Measurements from ENCODE around the gene RASA3. TPM values are rescaled to one million over a fixed set of nuclear protein-coding genes. Genes with fewer than 3 reads are reported as not detected.
A peak's percentile ranks its signal among the peaks of the same experiment; 100 is the strongest.
"Not testable (repeated sequence)": the region's sequence is repeated elsewhere in the genome, so short reads cannot be mapped to it uniquely, and the experiment has no call there.

RASA3 gene
- total RNA-seq, 1 donor from 2014 or later, result 29.9 TPM

DNA sequence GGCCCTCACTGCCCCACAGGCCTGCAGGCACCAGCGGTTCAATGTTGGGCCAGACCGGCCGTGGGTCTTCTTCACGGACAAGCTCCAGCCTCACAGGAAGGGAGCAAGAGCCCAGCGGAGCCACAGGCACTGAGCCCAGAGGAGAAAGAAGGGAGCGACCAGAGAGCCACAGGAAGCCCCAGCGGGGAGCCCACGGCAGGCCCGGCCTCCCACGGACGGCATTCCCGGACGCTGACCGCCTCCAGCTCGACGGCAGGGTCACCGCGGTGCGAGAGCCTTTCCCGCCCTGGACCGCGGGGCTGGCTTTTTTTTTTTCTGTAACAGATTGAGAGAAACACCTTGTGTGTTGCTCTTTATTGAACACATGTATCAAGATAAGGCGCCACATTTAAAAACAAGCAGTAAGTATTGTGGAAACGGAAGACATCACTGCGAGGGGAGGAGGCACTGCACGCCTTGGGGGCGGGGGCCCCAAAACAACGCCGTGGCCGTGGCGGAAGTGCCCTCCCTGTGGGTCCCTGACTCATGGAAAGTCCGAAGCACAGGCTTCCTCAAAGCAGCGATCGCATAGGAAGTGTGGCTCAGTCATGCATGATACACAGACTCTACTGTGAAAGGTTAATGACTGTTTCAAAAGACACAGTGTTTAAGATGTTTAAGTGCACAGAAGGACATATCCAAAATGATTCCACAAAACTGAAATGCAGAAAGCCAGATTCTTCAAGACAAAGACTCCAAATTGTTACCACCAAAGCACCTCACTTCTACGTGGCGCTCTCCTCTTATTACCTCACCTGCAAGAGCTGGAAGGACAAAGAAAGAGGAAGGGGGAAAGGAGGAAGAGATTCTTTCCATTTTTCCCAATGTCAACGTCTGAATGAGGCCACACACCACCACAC lies 3.5 kb downstream of the RASA3 start:
- peaks cover 69% of the 10 kb centered on the region for H3K4me1 Mint-ChIP-seq (ENCODE audit: low read depth)
- TF ChIP-seq, protein P1, sequence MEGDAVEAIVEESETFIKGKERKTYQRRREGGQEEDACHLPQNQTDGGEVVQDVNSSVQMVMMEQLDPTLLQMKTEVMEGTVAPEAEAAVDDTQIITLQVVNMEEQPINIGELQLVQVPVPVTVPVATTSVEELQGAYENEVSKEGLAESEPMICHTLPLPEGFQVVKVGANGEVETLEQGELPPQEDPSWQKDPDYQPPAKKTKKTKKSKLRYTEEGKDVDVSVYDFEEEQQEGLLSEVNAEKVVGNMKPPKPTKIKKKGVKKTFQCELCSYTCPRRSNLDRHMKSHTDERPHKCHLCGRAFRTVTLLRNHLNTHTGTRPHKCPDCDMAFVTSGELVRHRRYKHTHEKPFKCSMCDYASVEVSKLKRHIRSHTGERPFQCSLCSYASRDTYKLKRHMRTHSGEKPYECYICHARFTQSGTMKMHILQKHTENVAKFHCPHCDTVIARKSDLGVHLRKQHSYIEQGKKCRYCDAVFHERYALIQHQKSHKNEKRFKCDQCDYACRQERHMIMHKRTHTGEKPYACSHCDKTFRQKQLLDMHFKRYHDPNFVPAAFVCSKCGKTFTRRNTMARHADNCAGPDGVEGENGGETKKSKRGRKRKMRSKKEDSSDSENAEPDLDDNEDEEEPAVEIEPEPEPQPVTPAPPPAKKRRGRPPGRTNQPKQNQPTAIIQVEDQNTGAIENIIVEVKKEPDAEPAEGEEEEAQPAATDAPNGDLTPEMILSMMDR (IDR thresholded peaks at IDR 0.05), result peak; percentile 12
- no peaks in the 10 kb centered on the region for H3K9me3 Mint-ChIP-seq (ENCODE audit: low read depth)
- H3K27me3 Mint-ChIP-seq (ENCODE audit: low read depth), result no peaks in the 10 kb centered on the region
- H3K27ac Mint-ChIP-seq (ENCODE audit: unreplicated experiment), result peak overlapping the region; percentile 88
- peaks cover 2% of the 10 kb centered on the region for H3K36me3 Mint-ChIP-seq (ENCODE audit: low read depth)
- peak; percentile 75 for DNase-seq (ENCODE audit: low spot score)
- peak overlapping the region; percentile 57 for H3K4me3 Mint-ChIP-seq (ENCODE audit: unreplicated experiment)

DNA sequence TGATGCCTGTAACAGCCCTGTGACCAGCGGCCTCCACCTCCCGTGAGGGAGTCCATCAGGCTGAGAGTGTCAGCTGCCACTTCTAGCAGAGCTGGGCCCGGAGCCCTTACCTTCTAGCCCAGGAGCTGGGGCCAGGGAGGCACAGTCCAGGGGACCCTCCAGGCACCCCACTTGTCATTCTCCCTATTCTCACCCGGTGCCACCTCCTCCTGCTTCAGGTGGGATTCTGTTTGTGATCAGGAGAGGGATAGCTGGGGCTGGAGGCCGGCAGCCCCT lies 4.1 kb downstream of the RASA3 start:
- peak; percentile 69 for DNase-seq (ENCODE audit: low spot score)
- TF ChIP-seq, protein P1 (IDR thresholded peaks at IDR 0.05), result no peak
- H3K4me3 Mint-ChIP-seq (ENCODE audit: unreplicated experiment), result peak overlapping the region; percentile 57
- H3K27ac Mint-ChIP-seq (ENCODE audit: unreplicated experiment), result peak overlapping the region; percentile 88
- peaks cover 67% of the 10 kb centered on the region for H3K4me1 Mint-ChIP-seq (ENCODE audit: low read depth)
- no peaks in the 10 kb centered on the region for H3K27me3 Mint-ChIP-seq (ENCODE audit: low read depth)
- peaks cover 2% of the 10 kb centered on the region for H3K36me3 Mint-ChIP-seq (ENCODE audit: low read depth)
- H3K9me3 Mint-ChIP-seq (ENCODE audit: low read depth), result no peaks in the 10 kb centered on the region

DNA sequence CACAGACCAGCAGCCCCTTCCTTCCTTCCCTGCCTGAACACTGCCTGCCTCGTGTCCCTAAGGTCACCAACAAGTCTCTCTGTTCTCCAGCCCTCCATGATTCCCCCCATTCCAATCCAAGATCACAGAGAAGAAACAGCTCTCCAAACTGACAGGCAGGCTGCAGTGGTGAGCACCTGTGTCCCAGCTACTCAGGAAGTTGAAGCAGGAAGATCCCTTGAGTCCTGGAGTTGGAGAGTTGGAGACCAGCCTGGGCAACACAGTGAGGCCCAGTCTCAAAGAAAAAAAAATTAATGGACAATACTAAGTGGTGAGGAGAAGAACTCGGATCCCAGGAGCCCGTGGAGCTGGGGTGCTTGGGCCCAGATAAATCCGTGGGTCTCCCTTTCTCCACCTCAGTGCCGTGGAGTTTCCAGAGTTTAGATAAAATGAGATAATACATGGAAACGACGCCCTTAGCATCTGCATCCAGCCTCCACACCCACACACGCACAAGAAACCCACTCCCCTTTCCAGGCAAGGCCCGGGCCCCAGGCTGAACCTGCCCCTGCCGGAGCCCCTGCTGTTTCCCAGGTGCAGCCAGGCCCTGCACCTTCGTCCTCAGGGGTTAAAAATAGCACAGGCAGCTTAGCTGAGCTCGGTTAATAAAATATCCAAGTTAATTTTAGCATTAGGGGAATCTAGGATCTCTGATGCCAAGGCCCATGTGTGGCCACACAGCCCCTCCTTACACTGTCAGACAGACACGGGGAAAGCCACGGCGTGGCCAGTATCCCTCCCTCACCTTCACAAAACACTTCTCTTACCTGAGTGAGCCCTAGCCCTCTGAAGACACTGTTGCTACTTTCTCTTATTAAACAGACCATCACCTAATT lies 4.7 kb downstream of the RASA3 start:
- H3K4me3 Mint-ChIP-seq (ENCODE audit: unreplicated experiment), result no peak overlapping the region
- peak overlapping the region; percentile 88 for H3K27ac Mint-ChIP-seq (ENCODE audit: unreplicated experiment)
- H3K27me3 Mint-ChIP-seq (ENCODE audit: low read depth), result no peaks in the 10 kb centered on the region
- H3K9me3 Mint-ChIP-seq (ENCODE audit: low read depth), result no peaks in the 10 kb centered on the region
- peaks cover 71% of the 10 kb centered on the region for H3K4me1 Mint-ChIP-seq (ENCODE audit: low read depth)
- H3K36me3 Mint-ChIP-seq (ENCODE audit: low read depth), result peaks cover 2% of the 10 kb centered on the region
- DNase-seq (ENCODE audit: low spot score), result peak; percentile 48
- TF ChIP-seq, protein P1 (IDR thresholded peaks at IDR 0.05), result no peak

DNA sequence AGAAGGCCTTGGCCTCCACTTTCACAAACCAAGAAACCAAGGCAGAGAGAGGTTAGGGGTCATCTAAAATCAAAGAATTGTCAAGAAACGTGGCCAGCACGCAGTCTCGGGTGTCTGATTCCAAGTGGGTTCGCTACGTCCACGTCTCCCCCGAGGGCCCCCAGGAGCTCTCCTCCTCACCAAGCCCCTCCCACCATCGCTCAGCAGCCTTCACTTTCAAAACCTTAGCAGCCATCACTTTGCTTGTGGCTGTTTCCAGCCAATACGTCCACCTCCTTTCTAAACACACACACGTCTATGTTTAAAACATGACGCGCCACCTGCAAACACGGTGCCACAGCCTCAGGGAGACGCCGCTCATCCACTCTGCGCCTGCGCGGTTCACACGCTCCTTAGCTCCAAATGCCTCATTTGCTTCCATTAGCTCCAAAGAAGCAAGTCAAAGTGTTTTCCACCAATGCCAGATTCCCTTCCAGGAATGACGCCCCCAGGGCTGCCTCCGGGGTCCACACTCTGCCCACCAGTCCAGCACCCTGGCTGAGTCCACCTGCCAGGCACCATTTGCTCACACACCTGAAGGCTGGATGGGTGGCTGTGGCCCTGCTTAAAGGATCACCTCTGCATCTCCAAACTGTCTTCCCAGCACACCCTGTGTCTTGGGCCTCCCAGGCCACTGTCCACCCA lies 5.5 kb downstream of the RASA3 start:
- H3K27me3 Mint-ChIP-seq (ENCODE audit: low read depth), result no peaks in the 10 kb centered on the region
- peak; percentile 43 for DNase-seq (ENCODE audit: low spot score)
- peaks cover 71% of the 10 kb centered on the region for H3K4me1 Mint-ChIP-seq (ENCODE audit: low read depth)
- TF ChIP-seq, protein P1 (IDR thresholded peaks at IDR 0.05), result no peak
- no peaks in the 10 kb centered on the region for H3K9me3 Mint-ChIP-seq (ENCODE audit: low read depth)
- H3K27ac Mint-ChIP-seq (ENCODE audit: unreplicated experiment), result peak overlapping the region; percentile 2
- H3K36me3 Mint-ChIP-seq (ENCODE audit: low read depth), result peaks cover 2% of the 10 kb centered on the region
- no peak overlapping the region for H3K4me3 Mint-ChIP-seq (ENCODE audit: unreplicated experiment)

DNA sequence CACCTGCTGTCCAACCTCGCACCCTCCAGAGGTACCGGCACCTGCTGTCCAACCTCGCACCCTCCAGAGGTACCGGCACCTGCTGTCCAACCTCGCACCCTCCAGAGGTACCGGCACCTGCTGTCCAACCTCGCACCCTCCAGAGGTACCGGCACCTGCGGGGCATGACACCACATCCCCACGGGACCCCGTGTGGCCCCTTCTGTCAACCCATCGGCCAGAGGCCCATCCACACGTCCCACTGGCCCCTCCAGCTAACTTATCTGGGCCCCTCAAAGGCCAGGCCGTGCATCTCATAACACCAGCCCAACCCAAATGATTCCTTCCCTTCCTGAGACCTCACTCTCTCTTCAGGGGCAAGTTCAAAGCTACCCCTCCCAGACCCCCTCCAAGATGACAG lies 6.3 kb downstream of the RASA3 start:
- peaks cover 73% of the 10 kb centered on the region for H3K4me1 Mint-ChIP-seq (ENCODE audit: low read depth)
- peak; percentile 68 for DNase-seq (ENCODE audit: low spot score)
- peak overlapping the region; percentile 49 for H3K27ac Mint-ChIP-seq (ENCODE audit: unreplicated experiment)
- H3K36me3 Mint-ChIP-seq (ENCODE audit: low read depth); H3K9me3 Mint-ChIP-seq (ENCODE audit: low read depth); H3K4me3 Mint-ChIP-seq (ENCODE audit: unreplicated experiment); H3K27me3 Mint-ChIP-seq (ENCODE audit: low read depth): not testable (repeated sequence)

All from chondrocyte (in vitro differentiated cells).